Lower lobe of right lung (tissue), 2 donors: ENCODE data around the gene DCPS. TPM values are rescaled to one million over a fixed set of nuclear protein-coding genes. Genes with fewer than 3 reads are reported as not detected.

Experiments used
- ATAC-seq, 2 donors: fragments of 200-7000 bp; cut with Tn5 transposase; one replicate each; pipeline ENCODE4 v1.9.1; 2020 to 2022; ENCODE audit warnings: mild to moderate bottlenecking in 2 of 2, moderate library complexity in 2 of 2
- DNase-seq: peaks from one replicate; pipeline ENCODE4 v3.0.0-alpha.2; 2020
- H3K27ac ChIP-seq: fragments of 200-600 bp; one replicate; pipeline ENCODE4 v1.8.0; 2022
- H3K27me3 ChIP-seq: fragments of 200-600 bp; one replicate; pipeline ENCODE4 v1.8.0; 2022; ENCODE audit warnings: low read depth
- H3K36me3 ChIP-seq: fragments of 200-600 bp; one replicate; pipeline ENCODE4 v1.8.0; 2022; ENCODE audit warnings: mild to moderate bottlenecking
- H3K4me1 ChIP-seq: fragments of 200-600 bp; one replicate; pipeline ENCODE4 v1.8.0; 2022
- H3K4me3 ChIP-seq: fragments of 200-600 bp; one replicate; pipeline ENCODE4 v1.8.0; 2022; ENCODE audit warnings: mild to moderate bottlenecking
- H3K9me3 ChIP-seq: fragments of 200-600 bp; one replicate; pipeline ENCODE4 v1.8.0; 2022
- intact Hi-C: fragments of 100-400 bp; cut with DNase I; formaldehyde crosslinking; loops from one replicate; pipeline ENCODE4 v1.11.0; 2022
- total RNA-seq: library from RNA; stranded (reverse); fragmentation: NEBNext Ultra II Directional; extraction: Animal tissue kit (Norgen Biotek cat#: 25700); gene quantifications from one replicate; pipeline ENCODE4 v1.2.1, GENCODE V29; 2021
- TF ChIP-seq, protein P1 (sequence below): fragments of 200-600 bp; IDR thresholded peaks from one replicate; pipeline ENCODE4 v1.8.0; 2022; ENCODE audit warnings: antibody characterized with exemption, mild to moderate bottlenecking
- donor health status: DM: no; HTN: yes; CAD: no; lungs with severe emphysema.

Gene DCPS
- total RNA-seq, 1 donor from 2014 or later = 14.7 TPM

DNA sequence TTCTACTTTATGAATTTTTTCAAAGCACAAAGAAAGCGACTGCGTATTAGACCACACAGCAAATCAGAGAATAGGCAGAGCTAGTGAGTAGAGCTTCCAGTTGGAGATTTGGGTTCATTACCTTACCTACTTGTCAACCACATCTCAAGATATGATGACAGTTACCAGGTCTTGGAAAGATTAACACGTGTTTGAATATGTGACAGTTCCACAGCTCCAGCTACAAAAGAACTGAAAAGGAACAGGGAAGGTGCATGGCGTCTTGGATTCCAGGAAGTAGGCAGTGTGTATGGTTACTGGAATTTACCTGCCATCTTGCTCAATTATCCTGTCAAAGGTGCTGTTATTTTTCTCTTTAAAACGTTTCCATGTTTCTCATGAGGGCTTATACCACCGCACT, 15.6 kb upstream of the DCPS start:
- no peak for DNase-seq
- intact Hi-C loops = no loop called here
- Histone ChIP-seq H3K4me3 (no peak overlapping the region), H3K36me3 (peaks cover 59% of the 10 kb centered on the region), H3K27ac (no peak overlapping the region), H3K27me3 (no peaks in the 10 kb centered on the region), H3K9me3 (no peaks in the 10 kb centered on the region), H3K4me1 (peaks cover 20% of the 10 kb centered on the region)
- TF ChIP-seq, protein P1, sequence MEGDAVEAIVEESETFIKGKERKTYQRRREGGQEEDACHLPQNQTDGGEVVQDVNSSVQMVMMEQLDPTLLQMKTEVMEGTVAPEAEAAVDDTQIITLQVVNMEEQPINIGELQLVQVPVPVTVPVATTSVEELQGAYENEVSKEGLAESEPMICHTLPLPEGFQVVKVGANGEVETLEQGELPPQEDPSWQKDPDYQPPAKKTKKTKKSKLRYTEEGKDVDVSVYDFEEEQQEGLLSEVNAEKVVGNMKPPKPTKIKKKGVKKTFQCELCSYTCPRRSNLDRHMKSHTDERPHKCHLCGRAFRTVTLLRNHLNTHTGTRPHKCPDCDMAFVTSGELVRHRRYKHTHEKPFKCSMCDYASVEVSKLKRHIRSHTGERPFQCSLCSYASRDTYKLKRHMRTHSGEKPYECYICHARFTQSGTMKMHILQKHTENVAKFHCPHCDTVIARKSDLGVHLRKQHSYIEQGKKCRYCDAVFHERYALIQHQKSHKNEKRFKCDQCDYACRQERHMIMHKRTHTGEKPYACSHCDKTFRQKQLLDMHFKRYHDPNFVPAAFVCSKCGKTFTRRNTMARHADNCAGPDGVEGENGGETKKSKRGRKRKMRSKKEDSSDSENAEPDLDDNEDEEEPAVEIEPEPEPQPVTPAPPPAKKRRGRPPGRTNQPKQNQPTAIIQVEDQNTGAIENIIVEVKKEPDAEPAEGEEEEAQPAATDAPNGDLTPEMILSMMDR = no peak
- ATAC-seq = no peak

DNA sequence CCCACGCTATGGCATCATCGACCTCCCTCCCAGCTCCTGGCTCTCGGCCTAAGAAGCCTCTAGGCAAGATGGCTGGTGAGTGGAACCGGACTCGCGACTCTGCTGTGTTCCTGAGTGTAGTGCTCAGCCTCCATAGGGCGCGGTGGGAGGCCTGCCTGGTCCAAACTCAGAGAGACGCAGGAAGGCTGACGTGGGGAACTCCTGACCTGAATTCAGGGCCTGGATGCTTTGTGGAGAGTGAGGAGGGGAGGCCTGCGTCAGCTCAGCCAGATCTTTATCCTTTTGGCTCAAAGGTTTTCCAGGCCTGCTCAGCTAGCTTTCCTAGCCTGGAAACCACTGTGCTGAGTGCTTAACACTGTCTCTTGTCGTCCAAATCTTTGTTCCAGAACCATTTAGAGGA, 13.0 kb upstream of the DCPS start:
- ATAC-seq (no peak), DNase-seq (no peak)
- Histone ChIP-seq H3K4me3 (no peak overlapping the region), H3K27ac (no peak overlapping the region), H3K4me1 (no peaks in the 10 kb centered on the region), H3K9me3 (no peaks in the 10 kb centered on the region), H3K27me3 (no peaks in the 10 kb centered on the region), H3K36me3 (peaks cover 74% of the 10 kb centered on the region)
- intact Hi-C loops = no loop called here
- TF ChIP-seq, protein P1 = no peak

DNA sequence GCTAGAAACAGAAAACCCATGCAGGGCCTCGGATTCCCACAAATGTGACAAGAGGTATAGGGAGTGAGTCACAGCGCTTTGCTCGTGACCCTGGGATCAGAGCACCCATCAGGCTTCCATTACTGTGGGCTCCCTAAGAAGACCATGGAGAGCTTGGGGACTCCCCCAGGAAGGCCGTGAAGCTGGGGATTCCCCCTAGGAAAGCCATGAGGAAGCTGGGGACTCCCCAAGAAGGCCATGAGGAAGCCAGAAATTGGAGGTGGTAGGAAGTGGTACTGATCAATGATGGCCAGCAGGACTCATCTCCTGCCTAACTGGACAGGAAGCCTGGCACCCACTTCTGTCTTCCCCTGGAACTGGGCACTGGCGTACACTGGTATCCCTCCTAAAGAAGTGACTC, 10.1 kb upstream of the DCPS start:
- intact Hi-C loops = no loop called here
- TF ChIP-seq, protein P1 = no peak

DNA sequence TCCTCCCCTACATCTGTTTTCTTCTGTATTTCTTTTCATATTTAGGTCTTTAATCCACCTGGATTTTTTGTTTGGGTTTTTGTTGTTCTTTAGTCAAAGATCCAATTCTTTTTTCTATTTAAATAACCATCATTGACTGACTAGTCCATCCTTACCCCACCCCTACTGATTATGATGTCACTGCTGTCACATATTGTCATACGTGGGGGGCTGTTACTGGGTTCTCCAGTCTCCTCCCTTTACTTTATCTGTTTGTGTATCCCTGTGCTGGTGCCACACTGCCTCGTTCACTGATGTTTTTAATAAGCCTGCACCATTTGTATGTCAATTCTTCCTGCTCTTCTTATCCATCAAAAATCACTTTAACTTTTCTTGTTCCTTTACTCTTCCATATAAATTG, 6.9 kb upstream of the DCPS start:
- Histone ChIP-seq H3K9me3 (no peaks in the 10 kb centered on the region), H3K27ac (no peak overlapping the region), H3K4me1 (no peaks in the 10 kb centered on the region), H3K27me3 (no peaks in the 10 kb centered on the region), H3K4me3 (no peak overlapping the region), H3K36me3 (peaks cover 45% of the 10 kb centered on the region)
- intact Hi-C loops = no loop called here
- TF ChIP-seq, protein P1 = no peak
- DNase-seq (no peak), ATAC-seq (no peak)

More for the DNA sequence above, 10.1 kb upstream of the DCPS start:
- no peak overlapping the region for H3K27ac ChIP-seq
- no peak overlapping the region for H3K4me3 ChIP-seq
- no peaks in the 10 kb centered on the region for H3K4me1 ChIP-seq
- H3K27me3 ChIP-seq = no peaks in the 10 kb centered on the region
- no peaks in the 10 kb centered on the region for H3K9me3 ChIP-seq
- ATAC-seq (no peak), DNase-seq (no peak)
- peaks cover 75% of the 10 kb centered on the region for H3K36me3 ChIP-seq

DNA sequence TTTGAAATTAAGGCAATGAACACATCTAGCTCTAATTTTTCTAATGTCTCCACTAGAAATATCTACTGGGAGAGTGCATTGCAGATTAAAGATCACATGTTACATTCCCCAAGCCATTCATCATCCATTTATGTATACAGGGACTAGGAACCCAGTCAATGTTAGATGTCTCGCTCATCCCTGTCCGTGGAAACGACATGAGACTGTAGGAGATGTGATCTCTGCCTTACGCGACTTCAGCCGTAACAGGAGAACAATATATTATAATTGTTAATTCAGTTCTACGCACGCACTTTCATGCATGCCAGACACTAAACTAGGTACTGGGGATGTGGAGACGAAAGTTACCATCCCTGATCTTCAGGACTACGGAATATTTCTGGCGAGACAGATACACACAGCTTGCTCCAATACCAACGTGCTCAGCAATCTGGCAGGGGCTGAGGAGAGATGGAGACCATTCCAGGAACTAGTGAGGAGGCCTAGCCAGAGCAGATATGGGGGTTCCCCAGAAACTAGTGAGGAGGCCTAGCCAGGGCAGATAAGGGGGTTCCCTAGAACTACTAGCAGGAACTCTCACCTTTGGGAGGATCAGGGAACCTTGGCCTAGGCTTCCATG, 706 bp downstream of the DCPS start:
- ATAC-seq (peak; percentile 4 to 13), DNase-seq (no peak)
- TF ChIP-seq, protein P1 = no peak
- no peaks in the 10 kb centered on the region for H3K9me3 ChIP-seq
- peak overlapping the region; percentile 92 for H3K27ac ChIP-seq
- H3K36me3 ChIP-seq = peaks cover 23% of the 10 kb centered on the region
- peak overlapping the region; percentile 80 for H3K4me3 ChIP-seq
- no peaks in the 10 kb centered on the region for H3K27me3 ChIP-seq
- peaks cover 9% of the 10 kb centered on the region for H3K4me1 ChIP-seq
- intact Hi-C loops = no loop called here
